ENCODE data around the gene NTF4.
"Not testable (repeated sequence)": the region's sequence is repeated elsewhere in the genome, so short reads cannot be mapped to it uniquely, and the experiment has no call there.

Gene NTF4

DNA sequence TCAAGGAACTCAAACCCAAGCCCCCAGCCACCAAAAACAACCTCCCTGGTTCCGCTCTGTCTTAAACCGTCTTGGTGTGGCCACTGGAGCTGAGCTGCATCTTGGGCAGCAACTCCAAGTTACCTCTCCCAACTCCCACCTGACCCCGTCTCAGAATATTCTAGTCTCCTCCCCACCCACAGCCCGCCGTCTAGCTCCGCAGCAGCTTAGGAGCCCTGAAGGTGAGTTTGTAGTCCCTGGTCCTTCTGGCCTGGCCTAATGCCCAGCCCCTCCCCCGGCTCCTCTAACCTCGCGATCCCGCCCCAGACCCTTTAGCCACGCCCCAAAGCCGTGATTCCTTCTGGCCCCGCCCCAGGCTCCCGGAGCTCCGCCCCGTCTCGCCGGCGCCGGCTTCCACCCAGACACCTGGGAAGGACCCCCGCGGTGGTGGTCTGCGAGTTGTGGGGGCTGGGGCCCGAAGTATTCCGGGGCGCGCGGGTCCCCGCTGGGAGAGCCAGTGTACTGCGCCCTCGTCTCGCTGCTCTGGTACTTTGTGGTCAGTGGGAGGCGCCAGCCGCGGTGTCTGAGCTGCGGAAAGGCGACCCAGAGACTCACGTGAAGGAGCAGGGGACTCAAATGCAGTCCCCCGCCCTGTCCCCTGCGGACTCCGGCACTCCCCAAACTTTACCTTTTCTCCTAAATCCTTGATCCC, 45.2 kb downstream of the NTF4 start:
- DNase-seq = no peak

DNA sequence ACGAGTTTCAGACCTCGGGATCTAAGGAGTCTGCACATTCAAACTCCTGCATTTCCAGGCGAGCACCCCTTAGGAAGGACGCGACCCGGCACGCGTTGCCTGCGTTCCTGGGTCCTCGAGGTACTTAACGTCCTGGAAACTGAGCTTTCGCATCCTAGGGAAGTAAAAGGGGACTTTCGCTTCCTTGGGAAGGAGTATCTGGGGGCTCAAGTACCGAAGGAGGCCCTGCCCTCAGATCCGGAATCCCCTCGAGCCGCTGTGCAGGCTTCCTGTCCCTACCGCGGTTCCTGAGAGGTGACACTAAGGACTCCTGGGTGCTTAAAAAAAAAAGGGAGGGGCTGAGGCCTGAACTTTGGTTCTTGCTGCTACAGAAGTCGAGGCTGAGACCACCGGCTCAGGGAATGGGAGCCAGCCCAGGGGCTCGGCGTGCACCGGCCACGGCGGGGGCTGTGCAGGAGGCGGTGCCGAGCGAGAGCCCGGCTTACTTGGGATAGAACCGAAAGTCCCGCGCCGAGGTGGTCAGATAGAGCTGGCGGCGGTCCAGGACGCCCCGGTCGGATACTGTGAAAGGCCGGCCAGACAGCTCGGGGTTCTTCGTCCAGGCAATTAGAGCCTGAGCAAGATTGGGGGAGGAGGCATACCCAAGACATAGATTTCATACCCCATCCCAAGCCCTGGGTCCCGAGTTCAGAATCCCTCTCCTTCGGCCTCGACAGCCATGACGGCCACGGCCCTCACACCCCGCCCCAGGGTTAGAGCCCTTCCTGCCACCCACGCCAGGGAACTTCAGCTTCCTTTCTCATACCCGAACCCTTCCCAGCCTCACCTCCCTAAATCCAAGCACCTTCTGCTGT, 46.0 kb downstream of the NTF4 start:
- DNase-seq = not testable (repeated sequence)

DNA sequence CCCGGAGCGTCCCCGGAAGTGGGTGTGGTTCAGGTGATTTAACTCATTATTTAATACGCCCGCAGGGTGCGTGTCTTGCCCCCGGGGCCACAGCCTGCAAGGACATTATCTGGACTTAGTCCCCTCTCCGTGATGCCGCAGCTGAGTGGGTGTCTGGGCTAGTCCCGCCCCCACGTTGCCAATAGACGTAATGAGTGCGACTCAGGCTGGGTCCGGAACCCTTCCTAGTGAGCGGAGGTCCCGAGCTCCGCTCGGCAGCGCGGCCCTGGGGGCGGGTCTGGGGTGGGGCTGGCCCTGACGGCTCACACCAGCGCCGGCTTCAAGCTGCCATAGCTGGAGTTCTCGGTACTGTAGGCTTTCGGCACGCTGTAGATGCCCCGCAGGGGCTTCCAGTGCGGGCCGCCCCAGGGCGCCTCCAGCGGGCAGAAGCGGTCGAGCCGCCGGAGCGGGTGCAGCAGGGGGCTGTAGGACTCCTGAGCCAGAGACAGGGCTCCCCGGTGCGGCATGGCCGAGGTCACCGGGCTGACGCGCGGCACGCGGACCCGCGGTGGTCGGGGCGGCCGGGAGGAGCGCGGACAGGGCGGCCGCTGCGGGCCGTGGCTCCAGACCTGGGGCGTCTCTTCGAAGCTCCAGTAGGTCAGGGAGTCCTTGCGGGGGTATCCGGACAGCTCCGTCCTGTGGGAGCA, 46.8 kb downstream of the NTF4 start:
- no peak for DNase-seq

DNA sequence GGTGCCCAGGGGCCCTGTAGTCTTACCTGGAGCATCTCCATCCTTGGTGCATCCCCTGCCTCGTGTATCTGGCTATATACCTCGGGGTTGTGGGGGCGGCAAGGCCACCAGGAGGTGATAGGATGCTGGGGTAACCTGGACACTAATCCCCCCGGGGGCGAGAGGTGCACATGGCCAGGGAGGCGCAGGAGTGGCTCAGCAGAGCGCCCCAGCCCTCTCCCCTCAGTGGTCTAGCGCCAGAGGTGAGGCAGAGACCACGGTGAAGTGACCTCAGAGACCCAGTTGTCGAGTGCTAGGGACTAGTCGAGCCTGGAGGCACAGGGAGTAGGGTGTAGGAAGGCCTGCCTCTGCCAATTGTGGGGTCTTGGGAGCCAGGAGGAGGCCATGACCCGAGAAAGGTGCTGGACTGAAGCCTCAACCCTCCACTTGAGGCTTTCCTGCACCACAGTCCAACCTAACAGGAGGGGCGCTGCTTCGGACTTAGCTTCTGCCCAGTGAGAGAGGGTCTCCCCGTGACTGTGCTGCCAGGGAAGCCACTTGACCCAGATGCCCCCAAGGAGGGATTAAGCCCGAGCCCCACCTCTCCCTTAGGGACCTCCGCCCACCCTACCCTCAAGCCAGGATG, 47.5 kb downstream of the NTF4 start, which contains the start of gene LHB:
LHB (minus strand) TSS at position 51 of the 625 bp plus-strand sequence; CDS start at position 41, 10 bp downstream.
- no peak for DNase-seq

DNA sequence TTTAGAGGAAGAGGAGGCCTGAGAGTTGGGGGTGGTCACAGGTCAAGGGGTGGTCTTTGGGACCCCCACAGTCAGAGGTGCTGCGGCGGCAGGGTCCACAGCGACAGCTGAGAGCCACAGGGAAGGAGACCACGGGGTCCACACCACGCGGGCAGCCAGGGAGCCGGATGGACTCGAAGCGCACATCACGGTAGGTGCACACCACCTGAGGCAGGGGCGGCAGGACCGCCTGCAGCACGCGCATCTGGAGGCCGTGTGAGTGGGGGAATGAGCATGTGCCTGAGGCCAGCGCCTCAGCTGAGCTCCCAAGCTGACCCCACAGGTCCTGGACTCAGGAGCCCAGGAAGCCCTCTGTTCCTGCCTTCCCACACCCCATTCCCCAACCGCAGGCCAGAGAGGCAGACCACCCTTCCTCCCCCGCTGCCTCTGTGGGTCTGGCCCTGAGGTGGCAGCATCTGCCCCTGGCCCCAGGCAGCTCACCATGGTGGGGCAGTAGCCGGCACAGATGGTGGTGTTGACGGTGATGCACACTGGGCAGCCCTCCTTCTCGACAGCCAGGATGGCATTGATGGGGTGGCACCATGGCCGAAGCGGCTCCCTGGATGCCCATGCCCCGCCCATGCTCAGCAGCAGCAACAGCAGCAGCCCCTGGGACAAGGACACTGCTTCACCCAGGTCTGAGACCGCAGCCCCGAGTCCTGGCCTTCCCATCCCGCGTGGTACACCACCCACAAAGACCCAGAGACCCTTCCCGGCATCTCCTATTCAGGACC, 48.4 kb downstream of the NTF4 start:
- DNase-seq = no peak

DNA sequence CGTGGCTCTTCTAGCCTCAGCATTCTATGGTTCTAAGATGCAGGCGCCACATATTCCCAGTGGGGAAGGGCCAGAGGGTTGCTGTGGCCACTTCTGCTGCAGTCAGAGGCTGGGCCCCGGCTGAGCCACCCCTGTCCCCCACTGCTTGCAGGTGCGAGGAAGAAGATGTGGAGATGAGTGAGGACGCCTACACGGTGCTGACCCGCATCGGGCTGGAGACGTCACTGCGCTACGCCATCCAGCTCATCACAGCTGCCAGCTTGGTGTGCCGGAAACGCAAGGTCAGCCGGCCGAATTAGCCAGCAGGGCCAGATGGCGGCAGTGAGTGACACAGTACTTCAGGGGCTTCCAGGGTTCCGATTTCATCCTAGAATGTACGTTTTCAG, 49.8 kb downstream of the NTF4 start:
- DNase-seq = no peak

DNA sequence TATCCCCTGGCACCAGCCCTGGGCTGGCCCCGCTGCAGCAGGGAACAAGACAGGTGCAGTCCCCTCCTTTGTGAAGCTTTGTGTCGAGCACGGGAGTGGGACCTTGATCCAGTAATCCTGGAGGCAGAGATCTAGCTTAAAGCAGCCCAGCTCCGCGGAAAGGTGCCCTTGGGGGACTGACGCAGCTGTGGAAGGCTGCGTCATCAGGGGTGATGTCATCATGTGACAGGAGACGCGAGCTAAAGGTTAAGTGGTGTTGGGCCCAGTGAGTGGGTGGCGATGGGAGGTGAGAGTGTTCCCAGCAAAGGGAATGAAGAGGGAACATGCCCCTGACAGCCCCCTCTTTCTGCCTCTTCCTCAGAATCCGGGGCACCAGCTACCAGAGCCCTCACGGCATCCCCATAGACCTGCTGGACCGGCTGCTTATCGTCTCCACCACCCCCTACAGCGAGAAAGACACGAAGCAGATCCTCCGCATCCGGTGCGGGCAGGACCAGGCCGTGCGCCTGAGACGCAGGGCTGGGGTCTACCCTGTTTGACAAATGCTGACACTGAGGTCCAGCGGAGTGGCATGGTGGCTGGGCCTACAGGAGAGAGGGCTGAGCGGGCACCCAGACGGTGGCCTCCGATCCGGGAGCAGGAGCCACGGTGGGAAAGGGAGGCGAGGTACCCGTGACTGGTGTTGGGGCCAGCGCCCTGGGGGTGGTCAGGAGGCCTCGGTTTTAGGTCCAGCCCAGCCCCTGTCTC, 50.3 kb downstream of the NTF4 start:
- DNase-seq = no peak

DNA sequence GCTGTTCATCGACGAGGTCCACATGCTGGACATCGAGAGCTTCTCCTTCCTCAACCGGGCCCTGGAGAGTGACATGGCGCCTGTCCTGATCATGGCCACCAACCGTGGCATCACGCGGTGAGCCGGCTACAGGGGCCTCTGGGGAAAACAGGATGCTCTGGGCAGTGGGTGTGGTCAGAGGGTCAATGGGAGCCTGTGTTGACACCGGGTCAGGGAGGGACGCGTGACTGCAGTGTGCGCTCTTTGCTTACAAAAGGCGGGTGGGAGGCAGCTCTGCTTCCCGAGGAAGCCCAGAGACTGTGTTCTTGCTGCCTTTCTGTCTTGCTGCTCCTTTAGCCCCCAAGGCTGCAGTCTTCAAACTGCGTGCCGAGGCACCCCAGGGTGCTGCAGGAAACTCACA, 53.4 kb downstream of the NTF4 start:
- DNase-seq = no peak
